ENCODE data around the gene GRID1. TPM values are rescaled to one million over a fixed set of nuclear protein-coding genes. Genes with fewer than 3 reads are reported as not detected.

GRID1 gene
- total RNA-seq, 1 experiment from 2014 or later: 5.6 TPM

GRCh38 chr10:85659331-85659730 is 707.3 kb downstream of the GRID1 start:
- Histone ChIP-seq H3K4me1 (ENCODE audit: control insufficient read depth in 1 of 2, insufficient read depth in 2 of 2, low read length in 2 of 2) (no peaks in the 10 kb centered on the region), H3K27me3 (ENCODE audit: insufficient read depth, low read length) (0 out of 2 replicates have a peak, but pooled peaks cover 4% of the 10 kb centered on the region), H3K36me3 (ENCODE audit: control insufficient read depth in 1 of 2, insufficient read depth in 2 of 2, low read length in 2 of 2) (no peaks in the 10 kb centered on the region), H4K20me1 (ENCODE audit: insufficient read depth) (no peaks in the 10 kb centered on the region), H2AFZ (ENCODE audit: low read depth, low read length, poor library complexity, severe bottlenecking) (no peak overlapping the region), H3K4me3 (replicated peaks in 1 of 2; ENCODE audit: low read depth in 1 of 2, low read length in 2 of 2) (no peak overlapping the region), H3K9me3 (ENCODE audit: control insufficient read depth in 1 of 2, insufficient read depth in 1 of 2, low read depth in 1 of 2, low read length in 2 of 2) (no peaks in the 10 kb centered on the region), H3K27ac (ENCODE audit: low read depth, low read length) (no peak overlapping the region), H3K9ac (ENCODE audit: low read length) (no peak overlapping the region), H3K9me2 (ENCODE audit: insufficient read depth) (no peaks in the 10 kb centered on the region), H3K79me2 (ENCODE audit: insufficient read depth, low read length) (no peaks in the 10 kb centered on the region), H3K4me2 (ENCODE audit: low read length) (no peak overlapping the region)
- intact Hi-C loops (cut with micrococcal nuclease): no loop called here
- BruUV-seq (replicated peaks): no TSS peak
- TF ChIP-seq TCF7L2 (IDR thresholded peaks at IDR 0.05; ENCODE audit: borderline replicate concordance, extremely low read depth, insufficient read depth, insufficient read length) (no peak), ELF1 (IDR thresholded peaks at IDR 0.05; ENCODE audit: borderline replicate concordance, low read depth) (no peak)
- POLR2A ChIA-PET: no interaction called here
- ATAC-seq: no peak
- RAD21 ChIA-PET (ENCODE audit: low non-redundant PET in 1 of 2, low total read pairs in 2 of 2, uncharacterized antibody in 2 of 2, unreplicated experiment in 2 of 2): no interaction called here
- DNase-seq (ENCODE audit: low read depth, low spot score): no peak
- CTCF ChIA-PET: no interaction called here

- no peak for ATAC-seq
- no peaks in the 10 kb centered on the region for H3K79me2 ChIP-seq (ENCODE audit: insufficient read depth, low read length)
- DNase-seq (ENCODE audit: low read depth, low spot score): no peak
- H3K4me2 ChIP-seq (ENCODE audit: low read length): no peak overlapping the region
- H3K9me2 ChIP-seq (ENCODE audit: insufficient read depth): no peaks in the 10 kb centered on the region
- H2AFZ ChIP-seq (ENCODE audit: low read depth, low read length, poor library complexity, severe bottlenecking): no peak overlapping the region
- POLR2A ChIA-PET: no interaction called here
- no peaks in the 10 kb centered on the region for H3K9me3 ChIP-seq (ENCODE audit: control insufficient read depth in 1 of 2, insufficient read depth in 1 of 2, low read depth in 1 of 2, low read length in 2 of 2)
- CTCF ChIA-PET: no interaction called here
- H3K36me3 ChIP-seq (ENCODE audit: control insufficient read depth in 1 of 2, insufficient read depth in 2 of 2, low read length in 2 of 2): no peaks in the 10 kb centered on the region
- RAD21 ChIA-PET (ENCODE audit: low non-redundant PET in 1 of 2, low total read pairs in 2 of 2, uncharacterized antibody in 2 of 2, unreplicated experiment in 2 of 2): no interaction called here
- 0 out of 2 replicates have a peak, but pooled peaks cover 4% of the 10 kb centered on the region for H3K27me3 ChIP-seq (ENCODE audit: insufficient read depth, low read length)
- no peaks in the 10 kb centered on the region for H4K20me1 ChIP-seq (ENCODE audit: insufficient read depth)
- H3K9ac ChIP-seq (ENCODE audit: low read length): no peak overlapping the region
- TF ChIP-seq POLR2A (IDR thresholded peaks at IDR 0.05; ENCODE audit: borderline replicate concordance, extremely low read depth, insufficient read depth, insufficient read length) (no peak), TCF7L2 (IDR thresholded peaks at IDR 0.05; ENCODE audit: borderline replicate concordance, extremely low read depth, insufficient read depth, insufficient read length) (no peak), ZFX (IDR thresholded peaks at IDR 0.05) (no peak), POLR2AphosphoS5 (IDR thresholded peaks at IDR 0.05; ENCODE audit: low read depth, low read length) (no peak), JUND (IDR thresholded peaks at IDR 0.05) (no peak), SRF (IDR thresholded peaks at IDR 0.05; ENCODE audit: low read depth) (no peak), SIN3A (IDR thresholded peaks at IDR 0.05; ENCODE audit: low read depth) (no peak), REST (IDR thresholded peaks at IDR 0.05; ENCODE audit: low read depth) (no peak), MAX (IDR thresholded peaks at IDR 0.05) (no peak), CEBPB (IDR thresholded peaks at IDR 0.05; ENCODE audit: low read depth) (no peak), SP1 (IDR thresholded peaks at IDR 0.05; ENCODE audit: low read depth) (no peak), CBX3 (IDR thresholded peaks at IDR 0.05; ENCODE audit: low read depth) (no peak), EZH2phosphoT487 (IDR thresholded peaks at IDR 0.05; ENCODE audit: borderline replicate concordance) (no peak), ZBTB33 (IDR thresholded peaks at IDR 0.05; ENCODE audit: extremely low read depth, insufficient replicate concordance, low read length) (no peak), YY1 (IDR thresholded peaks at IDR 0.05; ENCODE audit: extremely low read depth, insufficient replicate concordance, low read depth, low read length) (no peak), ATF3 (IDR thresholded peaks at IDR 0.05) (no peak)
- no TSS peak for BruUV-seq (replicated peaks)
- H3K4me1 ChIP-seq (ENCODE audit: control insufficient read depth in 1 of 2, insufficient read depth in 2 of 2, low read length in 2 of 2): no peaks in the 10 kb centered on the region
- no peak overlapping the region for H3K4me3 ChIP-seq (replicated peaks in 1 of 2; ENCODE audit: low read depth in 1 of 2, low read length in 2 of 2)
- intact Hi-C loops (cut with micrococcal nuclease): no loop called here
- H3K27ac ChIP-seq (ENCODE audit: low read depth, low read length): no peak overlapping the region
These were observed 708.1 kb downstream of the GRID1 start for GRCh38 chr10:85658518-85658917.

Data from HCT116 (cell line).